ENCODE data around the gene MTHFSD.
A peak's percentile ranks its signal among the peaks of the same experiment; 100 is the strongest.

The MTHFSD gene

GRCh38 chr16:86559802-86560305 lies 4.8 kb upstream of the MTHFSD start:
- no peak for TF ChIP-seq CTCF (IDR thresholded peaks at IDR 0.05; ENCODE audit: low read depth, low read length)
- H3K4me3 ChIP-seq (ENCODE audit: low read depth, low read length): no peak overlapping the region

- no peak for TF ChIP-seq CTCF (IDR thresholded peaks at IDR 0.05; ENCODE audit: low read depth, low read length)
- H3K4me3 ChIP-seq (ENCODE audit: low read depth, low read length): no peak overlapping the region
Observed at GRCh38 chr16:86558355-86559193, 3.5 kb upstream of the MTHFSD start.

- H3K4me3 ChIP-seq (ENCODE audit: low read depth, low read length): no peak overlapping the region
- TF ChIP-seq CTCF (IDR thresholded peaks at IDR 0.05; ENCODE audit: low read depth, low read length): no peak
Observed at GRCh38 chr16:86557587-86557986, 2.6 kb upstream of the MTHFSD start.

- no peak overlapping the region for H3K4me3 ChIP-seq (ENCODE audit: low read depth, low read length)
- no peak for TF ChIP-seq CTCF (IDR thresholded peaks at IDR 0.05; ENCODE audit: low read depth, low read length)
Observed at GRCh38 chr16:86556576-86556975, 1.5 kb upstream of the MTHFSD start.

GRCh38 chr16:86555704-86556075 lies 655 bp upstream of the MTHFSD start:
- peak overlapping the region; percentile 95 for H3K4me3 ChIP-seq (ENCODE audit: low read depth, low read length)
- TF ChIP-seq CTCF (IDR thresholded peaks at IDR 0.05; ENCODE audit: low read depth, low read length): no peak

- TF ChIP-seq CTCF (IDR thresholded peaks at IDR 0.05; ENCODE audit: low read depth, low read length): no peak
- peak overlapping the region; percentile 95 for H3K4me3 ChIP-seq (ENCODE audit: low read depth, low read length)
Observed at GRCh38 chr16:86554599-86554916, 477 bp downstream of the MTHFSD start.

GRCh38 chr16:86553356-86553755 lies 1.7 kb downstream of the MTHFSD start:
- H3K4me3 ChIP-seq (ENCODE audit: low read depth, low read length): no peak overlapping the region
- TF ChIP-seq CTCF (IDR thresholded peaks at IDR 0.05; ENCODE audit: low read depth, low read length): no peak

All from WI38 (cell line).